K562 (cell line): Measurements from ENCODE around the gene BRD7. TPM values are rescaled to one million over a fixed set of nuclear protein-coding genes. Genes with fewer than 3 reads are reported as not detected.
A peak's percentile ranks its signal among the peaks of the same experiment; 100 is the strongest.

ENCODE experiments used
- ATAC-seq: fragments of 200-7000 bp; cut with Tn5 transposase; 3 replicates; pipeline ENCODE4 v1.9.1; 2020; ENCODE audit warnings: moderate library complexity
- BruUV-seq: library from RNA; stranded (reverse); fragments of 400-500 nt; replicated peaks from 2 replicates; lab custom pipeline; 2021; lab: Mats Ljungman, UMichigan
- CTCF ChIA-PET: fragments of 300-600 bp; formaldehyde crosslinking; extraction: SDS; loops from one replicate; lab custom pipeline; 2021; ENCODE audit warnings: low intra/inter-chr PET ratio; lab: Yijun Ruan, JAX
- POLR2A ChIA-PET: fragments of 300-600, 350-650 bp; sonication (Branson Sonifier 250); formaldehyde crosslinking; extraction: SDS; loops from one replicate; lab custom pipeline; 2021; ENCODE audit warnings: antibody characterized with exemption, inconsistent platforms; lab: Yijun Ruan, JAX
- DNase-seq, 4 experiments: peaks; one replicate each; pipeline versions ENCODE4 v3.0.0 to v3.0.0-alpha.2; 2011 to 2018; ENCODE audit warnings: low spot score in 3 of 4, mixed read lengths in 3 of 4; ENCODE audit errors: extremely low read depth in 1 of 4
- FAIRE-seq: peaks from 2 replicates; lab custom pipeline; 2011; peaks lifted over from hg19 to GRCh38; lab: Jason Lieb, UNC
- H2AFZ ChIP-seq: 2 replicates; pipeline ENCODE4 v1.6.0; 2011; ENCODE audit warnings: low read depth, low read length, control low read depth, inconsistent platforms
- H3K27ac ChIP-seq: fragments of 200-600 bp; 3 replicates; pipeline ENCODE4 v1.8.0; 2011; ENCODE audit warnings: low read depth, mild to moderate bottlenecking, control low read depth, inconsistent platforms, low read length, moderate library complexity, mixed read lengths; ENCODE audit errors: extremely low read depth
- H3K27me3 ChIP-seq, 2 experiments: fragments of 300-600 bp in 1 of 2; 2 replicates in 1 of 2; 3 replicates in 1 of 2; pipeline versions ENCODE4 v1.6.0 to v1.8.0; 2011; ENCODE audit warnings: inconsistent platforms in 2 of 2, low read length in 2 of 2, mild to moderate bottlenecking in 1 of 2, mixed read lengths in 1 of 2, moderate library complexity in 1 of 2; ENCODE audit not compliant: control insufficient read depth in 2 of 2, insufficient read depth in 2 of 2
- H3K36me3 ChIP-seq: fragments of 300-600 bp; 3 replicates; pipeline ENCODE4 v1.8.0; 2011; ENCODE audit warnings: mild to moderate bottlenecking, low read length, inconsistent platforms; ENCODE audit not compliant: control insufficient read depth, insufficient read depth
- H3K4me1 ChIP-seq, 2 experiments: fragments of 200-600 bp in 1 of 2; replicated peaks in 1 of 2; 2 replicates in 1 of 2; 3 replicates in 1 of 2; pipeline versions ENCODE4 v1.5.1 to v1.8.0; 2011; ENCODE audit warnings: inconsistent platforms in 2 of 2, low read length in 2 of 2, mild to moderate bottlenecking in 1 of 2, mixed read lengths in 1 of 2, moderate library complexity in 1 of 2; ENCODE audit not compliant: control insufficient read depth in 2 of 2, insufficient read depth in 2 of 2
- H3K4me2 ChIP-seq: 2 replicates; pipeline ENCODE4 v1.6.1; 2011; ENCODE audit warnings: low read length, control low read depth, inconsistent platforms, mixed read lengths; ENCODE audit not compliant: insufficient read depth
- H3K4me3 ChIP-seq: fragments of 200-600 bp; sonication (generic), shearing (Covaris generic); 2 replicates; pipeline ENCODE4 v1.5.1; 2016; ENCODE audit warnings: control low read depth, inconsistent platforms
- H3K79me2 ChIP-seq: fragments of 200-600 bp; 3 replicates; pipeline ENCODE4 v1.8.0; 2011; ENCODE audit warnings: low read length, inconsistent platforms; ENCODE audit not compliant: control insufficient read depth, insufficient read depth
- H3K9ac ChIP-seq, 2 experiments: 2 replicates each; pipeline versions ENCODE4 v1.6.0 to v1.6.1; 2011; ENCODE audit warnings: low read depth in 2 of 2, low read length in 2 of 2, control low read depth in 1 of 2, inconsistent platforms in 1 of 2, mild to moderate bottlenecking in 1 of 2, mixed read lengths in 1 of 2; ENCODE audit not compliant: insufficient read depth in 1 of 2
- H3K9me1 ChIP-seq: one replicate; pipeline ENCODE4 v1.6.0; 2011; ENCODE audit warnings: inconsistent platforms, mild to moderate bottlenecking, low read length, moderate library complexity; ENCODE audit not compliant: control insufficient read depth, insufficient read depth
- H3K9me3 ChIP-seq: replicated peaks from 2 replicates; pipeline ENCODE4 v1.5.1; 2011; ENCODE audit warnings: low read depth, low read length, inconsistent platforms; ENCODE audit not compliant: control insufficient read depth, insufficient read depth
- H4K20me1 ChIP-seq: replicated peaks from 2 replicates; pipeline ENCODE4 v1.6.1; 2011; ENCODE audit warnings: low read length, inconsistent platforms, mixed read lengths; ENCODE audit not compliant: control insufficient read depth, insufficient read depth
- BCLAF1 ChIP-seq, 2 experiments: fragments of 450-650 bp in 1 of 2; IDR thresholded peaks; 2 replicates each; pipeline ENCODE4 v1.6.1; 2011 to 2017; ENCODE audit warnings: low read depth in 2 of 2, antibody characterized with exemption in 1 of 2, borderline replicate concordance in 1 of 2, low read length in 1 of 2, mild to moderate bottlenecking in 1 of 2, mixed read lengths in 1 of 2; ENCODE audit not compliant: control insufficient read depth in 1 of 2
- ELK1 ChIP-seq: sonication (generic); formaldehyde crosslinking; IDR thresholded peaks from 2 replicates; pipeline ENCODE4 v1.8.1; 2022; ENCODE audit warnings: missing genetic modification reagents
- SRSF9 ChIP-seq: fragments of 200-400 bp; formaldehyde crosslinking; IDR thresholded peaks from 2 replicates; pipeline ENCODE4 v1.6.1; 2017; ENCODE audit warnings: low read depth, low read length, borderline replicate concordance
- ZNF655 ChIP-seq: fragments of 250-450 bp; sonication (Bioruptor Pico); IDR thresholded peaks from 2 replicates; pipeline ENCODE4 v1.5.0; 2021
- WGBS: fragments of 100-300 bp; shearing (Covaris generic); methylation state at CpG from one replicate; pipeline ENCODE4 v1.1.6; 2016; ENCODE audit warnings: low coverage, mixed read lengths; ENCODE audit not compliant: insufficient coverage; ENCODE audit errors: missing lambda C conversion rate; 5-methylcytosine and 5-hydroxymethylcytosine counted together
- in situ Hi-C: fragments of 300-500 bp; cut with MboI; formaldehyde crosslinking; loops from 4 replicates; pipeline ENCODE4 v1.15.0; 2018; ENCODE audit warnings: inconsistent platforms, mixed read lengths
- intact Hi-C: fragments of 100-400 bp; cut with micrococcal nuclease; formaldehyde crosslinking; loops from 2 replicates; pipeline ENCODE4 v1.14.2; 2022
- polyA plus RNA-seq, 8 experiments: library from polyadenylated mRNA; depleted of rRNA in 4 of 8; stranded (reverse) in 5 of 8; unstranded in 3 of 8; fragments of >200 nt; fragmentation: Nextera tagmentation in 2 of 8; fragmentation: Illumina TruSeq in 1 of 8; extraction: Ambion mirVana in 2 of 8; extraction: Trizol in 1 of 8; gene quantifications; 2 replicates each; pipeline versions ENCODE4 v1.2.1 to v1.2.3, GENCODE V29; 2011 to 2014; ENCODE audit warnings: inconsistent platforms in 1 of 8, missing spikeins in 1 of 8
- total RNA-seq, 7 experiments: library from RNA; depleted of rRNA in 6 of 7; stranded (reverse); fragments of >200 nt in 6 of 7; fragmentation: Illumina TruSeq in 2 of 7; extraction: Trizol in 2 of 7; gene quantifications; 2 replicates each; pipeline versions ENCODE4 v1.2.1 to v1.2.3, GENCODE V29; 2011 to 2021; ENCODE audit warnings: low replicate concordance in 1 of 7

The BRD7 gene
- total and polyA plus RNA-seq, 9 of the 15 experiments (the other 6 are each of a cell fraction or from before 2014, with no cell fraction given) = 20.6 to 101 (median 68.7) TPM

- no peak overlapping the region for H3K4me2 ChIP-seq
- no peaks in the 10 kb centered on the region for H3K27me3 ChIP-seq
- H3K9me3 ChIP-seq = no peaks in the 10 kb centered on the region
- peaks cover 44 to 66% of the 10 kb centered on the region in 2 experiments for H3K4me1 ChIP-seq
- peaks cover 53% of the 10 kb centered on the region for H3K36me3 ChIP-seq
- no TSS peak for BruUV-seq
- intact Hi-C loops = no loop called here
- H2AFZ ChIP-seq = no peak overlapping the region
- in situ Hi-C loops = no loop called here
- H3K9me1 ChIP-seq = peaks cover 6% of the 10 kb centered on the region
- no peak overlapping the region for H3K4me3 ChIP-seq
- ChIA-PET POLR2A (interaction anchor here (0.7 to 5.1 kb wide), 3 partner anchors 11 to 31 kb away, joined by 3 to 34 read pairs (median 3); no protein-coding TSS in a partner anchor), CTCF (no interaction called here)
- WGBS = 94% methylated on average over 2 of the region's 3 CpGs
- no peak for ATAC-seq
- peak overlapping the region in 1 of 2 experiments; percentile 62; a peak in 2 of 4 replicates for H3K9ac ChIP-seq
- no peak for DNase-seq
- H4K20me1 ChIP-seq = peaks cover 31% of the 10 kb centered on the region
- TF ChIP-seq SRSF9 (no peak), ZNF655 (no peak), BCLAF1 (IDR thresholded peaks at IDR 0.05; ENCODE audit: borderline replicate concordance in 1 of 2, control insufficient read depth in 1 of 2, low read depth in 2 of 2, low read length in 1 of 2) (no peak), ELK1 (CRISPR knock-in tag) (no peak)
- FAIRE-seq = no peak
- H3K27ac ChIP-seq = no peak overlapping the region
- peaks cover 98% of the 10 kb centered on the region for H3K79me2 ChIP-seq
Measured at GRCh38 chr16:50275098-50275415, 93.7 kb downstream of the BRD7 start.
